Muscle of arm (tissue), 12 donors: Measurements from ENCODE around the gene FBXL14. TPM values are rescaled to one million over a fixed set of nuclear protein-coding genes. Genes with fewer than 3 reads are reported as not detected.
A peak's percentile ranks its signal among the peaks of the same experiment; 100 is the strongest.

ENCODE experiments used
- DNase-seq: peaks from one replicate; pipeline ENCODE4 v3.0.0-alpha.2; 2013
- polyA plus RNA-seq, 12 donors: library from polyadenylated mRNA; unstranded; fragments of 120-200 nt; gene quantifications; one replicate each; pipeline ENCODE4 v1.2.1, GENCODE V29; 2013; ENCODE audit not compliant: insufficient read length in 12 of 12

Gene FBXL14
- polyA plus RNA-seq, 12 donors = 2.9 to 10.1 (median 3.8) TPM; not detected in 1

- peak; percentile 41 for DNase-seq
These were observed 448 bp downstream of the FBXL14 start for GRCh38 chr12:1594006-1594260.

GRCh38 chr12:1593174-1594005 lies 991 bp downstream of the FBXL14 start:
- peak; percentile 24 for DNase-seq

DNA sequence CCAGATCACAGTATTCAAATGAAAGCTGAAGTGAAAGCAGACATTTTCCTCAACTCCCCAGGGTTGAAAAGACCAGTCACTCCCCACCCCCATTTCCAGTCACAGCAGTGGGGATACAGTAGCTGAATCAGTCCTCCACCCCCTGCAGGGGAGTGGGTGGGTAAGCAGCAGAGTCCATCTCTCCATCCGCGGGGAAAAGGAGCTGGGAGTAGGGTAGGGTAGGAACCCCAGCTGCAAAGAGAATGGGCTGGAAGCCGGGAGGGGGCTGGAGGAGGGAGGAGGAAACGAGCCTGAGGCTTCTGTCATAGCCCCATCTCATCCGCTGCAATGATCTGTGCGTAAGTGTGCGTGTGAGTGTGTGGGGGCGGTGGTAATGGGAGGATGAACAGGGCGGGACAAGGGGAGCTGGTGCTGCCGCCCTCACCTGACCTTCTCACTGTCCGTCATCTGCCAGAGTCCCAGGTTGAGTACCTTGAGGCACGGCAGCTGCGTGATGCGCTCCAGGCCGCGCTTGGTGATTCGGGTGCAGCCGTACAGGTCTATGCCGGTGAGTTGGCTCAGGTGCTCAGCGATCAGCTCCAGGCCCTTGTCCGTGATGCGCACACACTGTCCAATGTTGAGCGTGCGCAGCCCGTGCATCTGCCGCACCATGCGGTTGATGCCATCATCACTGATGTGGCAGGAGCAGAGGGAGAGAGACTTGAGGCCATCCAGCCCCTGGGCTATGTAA lies 1.8 kb downstream of the FBXL14 start:
- peak; percentile 42 for DNase-seq

DNA sequence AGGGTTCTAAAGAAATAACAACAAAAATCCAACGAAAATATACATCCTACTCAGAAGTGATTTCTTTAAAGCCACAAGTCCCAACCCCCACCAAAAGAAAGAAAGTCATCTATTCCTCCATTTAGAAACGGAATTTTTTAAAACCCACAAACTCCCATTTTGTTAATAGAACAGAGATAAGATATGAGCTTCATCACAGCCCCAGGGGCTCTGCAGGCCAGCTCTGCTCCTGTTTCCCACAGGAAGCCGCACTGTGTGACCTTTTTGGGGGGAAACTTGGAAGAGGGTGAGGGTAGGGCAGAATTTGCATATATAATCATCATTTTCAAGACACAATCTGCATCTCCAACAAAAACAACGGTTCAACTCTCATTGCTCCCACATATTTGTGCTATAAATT lies 2.8 kb downstream of the FBXL14 start:
- no peak for DNase-seq

GRCh38 chr12:1591034-1591433 lies 3.3 kb downstream of the FBXL14 start:
- peak; percentile 32 for DNase-seq

GRCh38 chr12:1590221-1590979 lies 4.0 kb downstream of the FBXL14 start:
- peak; percentile 43 for DNase-seq

GRCh38 chr12:1588575-1588947 lies 5.8 kb downstream of the FBXL14 start:
- DNase-seq = no peak

DNA sequence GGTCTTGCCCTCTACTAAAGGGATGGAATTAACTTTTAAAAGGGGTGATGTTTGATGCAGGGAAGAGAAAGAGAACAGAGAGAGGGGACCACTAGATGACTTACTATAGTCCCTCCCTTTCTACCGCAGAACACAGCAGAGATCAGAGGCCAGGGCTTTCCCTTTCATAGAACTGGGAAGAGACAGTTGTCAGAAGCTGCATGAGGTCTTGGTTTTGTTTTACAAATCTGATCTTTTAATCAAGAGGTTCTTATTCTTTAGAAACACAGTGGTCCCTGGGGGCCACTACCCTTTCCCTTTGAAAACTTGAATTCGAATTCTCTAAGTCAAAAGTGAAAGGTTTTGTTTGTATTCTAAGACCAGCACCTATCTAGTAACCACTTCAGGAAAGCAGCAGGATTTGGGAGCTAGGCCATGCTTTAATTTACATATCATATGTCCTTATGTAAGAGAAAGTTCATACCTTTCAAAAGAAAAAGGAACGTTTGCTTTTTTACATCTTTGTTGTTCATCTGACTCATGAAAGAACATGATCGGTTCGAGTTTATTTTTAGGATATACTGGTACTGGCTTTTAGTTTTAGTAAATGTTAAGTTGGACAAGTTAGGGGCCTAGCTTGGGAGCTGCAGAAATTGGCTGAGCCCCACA lies 6.3 kb downstream of the FBXL14 start:
- no peak for DNase-seq

DNA sequence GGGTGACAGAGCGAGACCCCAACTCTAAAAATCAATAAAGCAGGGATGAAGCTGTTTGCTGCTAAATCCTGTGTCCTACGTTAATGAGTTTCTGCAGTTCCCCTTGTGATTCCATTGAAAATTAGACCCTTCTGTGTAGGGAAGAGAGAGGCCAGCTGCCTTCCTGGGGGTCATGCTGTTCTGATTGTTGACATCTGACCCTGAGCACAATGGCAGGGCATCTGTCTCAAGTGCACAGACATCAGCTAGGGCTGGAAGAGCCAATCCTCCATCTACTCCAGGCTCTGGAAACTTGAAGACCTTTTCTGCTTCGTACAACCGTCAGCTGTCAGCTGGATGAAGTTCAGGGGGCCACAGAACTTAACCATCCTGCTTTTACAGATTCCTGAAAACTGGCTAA lies 10.1 kb downstream of the FBXL14 start:
- no peak for DNase-seq

DNA sequence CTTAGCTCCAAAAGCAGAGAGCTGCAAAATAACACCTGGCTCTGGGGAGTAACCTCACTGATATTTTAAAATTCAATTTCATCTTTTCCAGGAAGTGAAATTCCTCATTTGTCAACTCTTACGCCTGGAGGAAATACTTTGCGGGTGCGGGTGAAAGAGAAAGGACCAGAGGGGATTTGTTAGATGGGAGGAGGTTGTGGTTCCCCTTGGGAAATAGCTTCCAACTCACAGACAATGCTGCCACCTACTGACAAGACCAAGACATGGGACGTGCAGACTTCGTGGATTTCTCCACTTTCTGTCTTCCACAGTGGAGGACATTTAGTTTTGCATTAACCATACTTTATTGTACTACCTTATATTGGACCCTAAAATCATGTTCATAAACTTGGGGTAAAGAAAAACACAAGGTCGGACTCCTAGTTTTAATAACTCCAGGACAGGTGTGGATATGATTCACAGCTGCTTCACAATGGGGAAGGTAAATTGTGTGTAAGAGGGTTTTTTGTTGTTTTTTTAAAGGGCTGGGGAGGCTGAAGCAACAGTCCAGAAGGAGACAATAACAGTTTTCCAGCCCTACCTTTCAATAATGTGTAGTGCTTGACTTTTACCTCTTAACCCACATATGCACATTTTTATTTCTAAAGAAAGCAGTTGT lies 10.8 kb downstream of the FBXL14 start:
- peak; percentile 86 for DNase-seq

DNA sequence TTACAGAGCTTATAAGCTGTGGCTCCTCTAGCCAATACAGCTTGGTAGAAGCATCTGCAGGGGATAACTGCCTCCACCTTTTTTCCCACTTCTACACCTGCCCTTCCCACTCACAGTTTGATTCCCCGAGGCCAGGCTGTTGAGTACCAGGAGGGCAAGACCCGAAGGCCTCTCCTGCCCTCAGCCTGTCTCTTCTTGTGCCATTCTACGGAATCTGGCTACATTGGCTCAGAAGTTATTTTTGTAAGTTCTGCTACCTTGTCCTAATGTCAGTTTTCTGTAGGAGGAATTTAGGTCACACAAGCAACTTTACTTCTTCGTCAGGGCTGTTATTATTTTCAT lies 11.7 kb downstream of the FBXL14 start:
- no peak for DNase-seq

DNA sequence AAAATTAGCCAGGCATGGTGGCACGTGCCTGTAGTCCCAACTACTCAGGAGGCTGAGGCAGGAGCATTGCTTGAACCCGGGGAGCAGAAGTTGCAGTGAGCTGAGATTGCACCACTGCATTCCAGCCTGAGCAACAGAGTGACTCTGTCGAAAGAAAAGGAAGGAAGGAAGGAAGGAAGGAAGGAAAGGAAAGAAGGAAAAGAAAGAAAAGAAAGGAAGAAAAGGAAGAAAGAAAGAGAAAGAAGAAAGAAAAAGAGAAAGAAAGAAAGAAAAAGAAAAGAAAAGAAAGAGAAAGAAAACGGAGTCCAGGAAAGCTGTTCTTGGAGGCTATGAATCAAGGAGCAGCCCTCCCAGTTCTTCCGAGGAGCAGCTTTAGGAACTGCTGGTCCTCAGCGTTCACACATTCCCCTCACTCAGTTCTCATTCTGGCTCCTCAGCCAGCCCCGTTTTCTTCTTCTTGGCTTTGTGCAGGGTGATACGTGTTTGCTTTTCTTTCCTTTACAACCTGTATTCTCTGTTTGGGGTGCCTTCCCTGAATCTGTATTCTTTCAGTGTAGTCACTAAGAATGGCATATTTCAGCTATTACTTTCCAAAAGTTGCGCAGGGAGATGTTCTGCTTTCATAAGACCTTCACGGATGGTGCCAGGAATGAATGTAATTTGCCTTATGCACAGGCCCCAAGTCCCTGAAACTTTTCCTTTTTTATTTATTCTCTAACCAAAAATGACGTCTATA lies 12.2 kb downstream of the FBXL14 start:
- no peak for DNase-seq

GRCh38 chr12:1580526-1580925 lies 13.9 kb downstream of the FBXL14 start:
- no peak for DNase-seq

GRCh38 chr12:1579651-1580435 lies 14.5 kb downstream of the FBXL14 start:
- DNase-seq = no peak

- DNase-seq = no peak
These were observed 17.8 kb downstream of the FBXL14 start for GRCh38 chr12:1576410-1577241.

- DNase-seq = no peak
These were observed 18.7 kb downstream of the FBXL14 start for GRCh38 chr12:1575408-1576401.

- DNase-seq = no peak
These were observed 19.5 kb downstream of the FBXL14 start for GRCh38 chr12:1574865-1575259.
